IMR-90 (cell line): ENCODE results near the gene ELP2. TPM values are rescaled to one million over a fixed set of nuclear protein-coding genes. Genes with fewer than 3 reads are reported as not detected.

ENCODE experiments used
- ATAC-seq: fragments of 200-7000 bp; cut with Tn5 transposase; 2 replicates; pipeline ENCODE4 v1.9.1; 2020; ENCODE audit warnings: low read depth, mild to moderate bottlenecking, moderate library complexity
- BruUV-seq: library from RNA; stranded (reverse); fragments of 400-500 nt; replicated peaks from 2 replicates; lab custom pipeline; 2021; lab: Mats Ljungman, UMichigan
- CTCF ChIA-PET: fragments of 300-600 bp; formaldehyde crosslinking; extraction: SDS; loops from one replicate; lab custom pipeline; 2021; ENCODE audit warnings: antibody characterized with exemption; lab: Yijun Ruan, JAX
- POLR2A ChIA-PET: fragments of 300-600 bp; sonication (Branson Sonifier 250); formaldehyde crosslinking; loops from one replicate; lab custom pipeline; 2022; ENCODE audit warnings: antibody characterized with exemption; ENCODE audit not compliant: unreplicated experiment; lab: Charles Lee
- DNase-seq: peaks from one replicate; pipeline ENCODE4 v3.0.0; 2013
- H2AFZ ChIP-seq: replicated peaks from 2 replicates; pipeline ENCODE3; 2013; ENCODE audit warnings: low read length, mild to moderate bottlenecking; ENCODE audit not compliant: poor library complexity
- H2AK5ac ChIP-seq: 2 replicates; pipeline ENCODE4 v1.6.1; 2013; ENCODE audit warnings: low read depth, low read length, inconsistent platforms
- H2AK9ac ChIP-seq: replicated peaks from 2 replicates; pipeline ENCODE3; 2013; ENCODE audit warnings: mild to moderate bottlenecking, low read depth, low read length, moderate library complexity; ENCODE audit not compliant: poor library complexity
- H2BK120ac ChIP-seq: 2 replicates; pipeline ENCODE4 v1.6.1; 2013; ENCODE audit warnings: low read depth, low read length, inconsistent platforms
- H2BK15ac ChIP-seq: 3 replicates; pipeline ENCODE4 v1.6.1; 2013; ENCODE audit warnings: low read depth, low read length, inconsistent platforms
- H2BK20ac ChIP-seq: 2 replicates; pipeline ENCODE4 v1.6.1; 2013; ENCODE audit warnings: low read depth, mild to moderate bottlenecking, inconsistent platforms, low read length, moderate library complexity
- H2BK5ac ChIP-seq: 2 replicates; pipeline ENCODE4 v1.6.1; 2013; ENCODE audit warnings: mild to moderate bottlenecking, low read depth, low read length, inconsistent platforms; ENCODE audit not compliant: poor library complexity, severe bottlenecking
- H3K14ac ChIP-seq: replicated peaks from 2 replicates; pipeline ENCODE4 v1.6.1; 2013; ENCODE audit warnings: low read depth, low read length, inconsistent platforms
- H3K18ac ChIP-seq: 2 replicates; pipeline ENCODE4 v1.6.1; 2013; ENCODE audit warnings: low read depth, low read length, control low read depth
- H3K23ac ChIP-seq: 2 replicates; pipeline ENCODE4 v1.6.1; 2013; ENCODE audit warnings: low read depth, low read length, inconsistent platforms
- H3K27ac ChIP-seq: 2 replicates; pipeline ENCODE4 v1.5.1; 2013; ENCODE audit warnings: mild to moderate bottlenecking, control low read depth, low read length; ENCODE audit not compliant: insufficient read depth
- H3K27me3 ChIP-seq: 2 replicates; pipeline ENCODE4 v1.6.1; 2013; ENCODE audit warnings: low read length; ENCODE audit not compliant: control insufficient read depth, insufficient read depth
- H3K36me3 ChIP-seq: 2 replicates; pipeline ENCODE4 v1.6.1; 2013; ENCODE audit warnings: low read length, mixed read lengths; ENCODE audit not compliant: control insufficient read depth, insufficient read depth
- H3K4ac ChIP-seq: 2 replicates; pipeline ENCODE4 v1.6.1; 2013; ENCODE audit warnings: low read depth, low read length, inconsistent platforms
- H3K4me1 ChIP-seq: 2 replicates; pipeline ENCODE4 v1.6.1; 2013; ENCODE audit warnings: low read length, mixed read lengths; ENCODE audit not compliant: control insufficient read depth, insufficient read depth
- H3K4me2 ChIP-seq: 2 replicates; pipeline ENCODE4 v1.6.1; 2013; ENCODE audit warnings: low read depth, mild to moderate bottlenecking, control low read depth, low read length, moderate library complexity
- H3K4me3 ChIP-seq: 2 replicates; pipeline ENCODE4 v1.5.1; 2013; ENCODE audit warnings: low read depth, mild to moderate bottlenecking, control low read depth, low read length, moderate library complexity; ENCODE audit not compliant: insufficient read depth
- H3K56ac ChIP-seq: 2 replicates; pipeline ENCODE4 v1.6.1; 2013; ENCODE audit warnings: low read length, inconsistent platforms; ENCODE audit not compliant: insufficient read depth; ENCODE audit errors: extremely low read depth
- H3K79me1 ChIP-seq, 2 experiments: 2 replicates each; pipeline ENCODE4 v1.6.1; 2013; ENCODE audit warnings: low read length in 2 of 2, inconsistent platforms in 1 of 2, low read depth in 1 of 2
- H3K9ac ChIP-seq: 2 replicates; pipeline ENCODE4 v1.6.1; 2013; ENCODE audit warnings: low read depth, low read length, control low read depth
- H3K9me1 ChIP-seq: 2 replicates; pipeline ENCODE4 v1.6.1; 2013; ENCODE audit warnings: low read length, inconsistent platforms; ENCODE audit not compliant: insufficient read depth
- H3K9me3 ChIP-seq: 2 replicates; pipeline ENCODE4 v1.6.1; 2013; ENCODE audit warnings: low read length; ENCODE audit not compliant: control insufficient read depth, insufficient read depth
- H4K20me1 ChIP-seq: 2 replicates; pipeline ENCODE4 v1.6.1; 2013; ENCODE audit warnings: low read length, inconsistent platforms; ENCODE audit not compliant: insufficient read depth
- H4K5ac ChIP-seq: 2 replicates; pipeline ENCODE4 v1.6.1; 2013; ENCODE audit warnings: mild to moderate bottlenecking, low read depth, low read length, control low read depth
- H4K8ac ChIP-seq, 2 experiments: 2 replicates each; pipeline ENCODE4 v1.6.1; 2013; ENCODE audit warnings: low read depth in 2 of 2, low read length in 2 of 2, control low read depth in 1 of 2, inconsistent platforms in 1 of 2
- H4K91ac ChIP-seq: 2 replicates; pipeline ENCODE4 v1.6.1; 2013; ENCODE audit warnings: low read depth, low read length, inconsistent platforms; ENCODE audit not compliant: insufficient read depth
- BHLHE40 ChIP-seq: fragments of 150-350 bp; IDR thresholded peaks from 2 replicates; pipeline ENCODE4 v1.6.1; 2016; ENCODE audit warnings: mild to moderate bottlenecking, low read depth, low read length
- CEBPB ChIP-seq: IDR thresholded peaks from 2 replicates; pipeline ENCODE4 v1.6.1; 2012; ENCODE audit warnings: low read depth, low read length, improper control_type of control experiment
- CHD1 ChIP-seq: IDR thresholded peaks from 2 replicates; pipeline ENCODE4 v1.6.1; 2012; ENCODE audit warnings: low read depth, low read length, improper control_type of control experiment
- MAFK ChIP-seq: IDR thresholded peaks from 2 replicates; pipeline ENCODE4 v1.6.1; 2012; ENCODE audit warnings: low read depth, low read length, improper control_type of control experiment
- MAZ ChIP-seq: IDR thresholded peaks from 2 replicates; pipeline ENCODE4 v1.6.1; 2012; ENCODE audit warnings: low read depth, mild to moderate bottlenecking, low read length, improper control_type of control experiment, moderate library complexity, borderline replicate concordance
- MXI1 ChIP-seq: IDR thresholded peaks from 2 replicates; pipeline ENCODE4 v1.6.1; 2012; ENCODE audit warnings: low read depth, mild to moderate bottlenecking, low read length, moderate library complexity, borderline replicate concordance
- NFE2L2 ChIP-seq: fragments of 150-350 bp; IDR thresholded peaks from 2 replicates; pipeline ENCODE4 v1.6.1; 2016; ENCODE audit warnings: low read depth, mild to moderate bottlenecking, low read length
- RAD21 ChIP-seq: IDR thresholded peaks from 2 replicates; pipeline ENCODE4 v1.6.1; 2012; ENCODE audit warnings: low read length, improper control_type of control experiment
- RCOR1 ChIP-seq: IDR thresholded peaks from 2 replicates; pipeline ENCODE4 v1.6.1; 2012; ENCODE audit warnings: mild to moderate bottlenecking, low read length, improper control_type of control experiment; ENCODE audit not compliant: insufficient replicate concordance
- RFX5 ChIP-seq: IDR thresholded peaks from 2 replicates; pipeline ENCODE4 v1.8.0; 2012; ENCODE audit warnings: low read depth, mild to moderate bottlenecking, low read length, moderate library complexity
- SMC3 ChIP-seq: fragments of 150-350 bp; IDR thresholded peaks from 2 replicates; pipeline ENCODE4 v1.6.1; 2016; ENCODE audit warnings: low read depth, mild to moderate bottlenecking, antibody characterized with exemption, low read length, moderate library complexity
- WGBS, 2 experiments: methylation state at CpG; one replicate each; pipeline versions ENCODE4 v1.1.5 to v1.1.7; 2013; ENCODE audit warnings: missing lambda C conversion rate in 2 of 2; ENCODE audit not compliant: insufficient read length in 1 of 2; ENCODE audit errors: extremely low coverage in 2 of 2; 5-methylcytosine and 5-hydroxymethylcytosine counted together
- dilution Hi-C: fragments of 300-500 bp; cut with HindIII; formaldehyde crosslinking; loops from one replicate; pipeline ENCODE4 v1.14.3; 2018; ENCODE audit warnings: low sequenced_read_pairs; ENCODE audit not compliant: unreplicated experiment
- in situ Hi-C: fragments of 300-500 bp; cut with MboI; formaldehyde crosslinking; loops from 3 replicates; pipeline ENCODE4 v1.14.3; 2019; ENCODE audit warnings: low sequenced_read_pairs, inconsistent platforms, mixed read lengths
- intact Hi-C: fragments of 100-400 bp; cut with micrococcal nuclease; formaldehyde crosslinking; loops from 2 replicates; pipeline ENCODE4 v1.10.0; 2022
- polyA plus RNA-seq, 3 experiments: library from polyadenylated mRNA; depleted of rRNA; stranded (reverse); fragments of >200 nt; gene quantifications; 2 replicates each; pipeline ENCODE4 v1.2.3, GENCODE V29; 2012; ENCODE audit warnings: low replicate concordance in 1 of 3
- total RNA-seq: library from RNA; depleted of rRNA; stranded (reverse); fragments of >200 nt; gene quantifications from 2 replicates; pipeline ENCODE4 v1.2.3, GENCODE V29; 2012
- TF ChIP-seq, protein P1 (sequence below): fragments of 150-350 bp; IDR thresholded peaks from 2 replicates; pipeline ENCODE4 v1.6.1; 2016; ENCODE audit warnings: low read depth, mild to moderate bottlenecking, low read length, moderate library complexity, borderline replicate concordance
- TF ChIP-seq, protein P2 (sequence below): fragments of 150-350 bp; IDR thresholded peaks from 2 replicates; pipeline ENCODE4 v1.6.1; 2017; ENCODE audit warnings: mild to moderate bottlenecking, antibody characterized with exemption, low read length, low read depth
- TF ChIP-seq, protein P3 (sequence below): conservative IDR thresholded peaks from 2 replicates; pipeline ENCODE4 v1.5.1; 2012; ENCODE audit warnings: mild to moderate bottlenecking, low read depth, low read length, improper control_type of control experiment

ELP2 gene
- total and polyA plus RNA-seq, 2 of the 4 experiments (the other 2 are of a cell fraction) = 48.1 to 161 TPM

DNA sequence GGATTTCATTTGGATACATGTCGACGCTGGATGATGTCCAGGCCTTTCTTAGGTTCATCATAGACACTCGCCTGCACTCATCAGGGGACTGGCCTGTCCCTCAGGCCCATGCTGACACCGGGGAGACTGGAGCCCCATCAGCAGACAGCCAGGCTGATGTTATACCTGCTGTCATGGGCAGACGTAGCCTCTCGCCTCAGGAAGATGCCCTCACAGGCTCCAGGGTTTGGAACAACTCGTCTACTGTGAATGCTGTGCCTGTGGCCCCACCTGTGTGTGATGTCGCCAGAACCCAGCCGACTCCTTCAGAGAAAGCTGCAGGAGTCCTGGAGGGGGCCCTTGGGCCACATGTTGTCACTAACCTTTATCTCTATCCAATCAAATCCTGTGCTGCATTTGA, 85.9 kb downstream of the ELP2 start:
- 79% methylated on average over 7 of the region's 9 CpGs; no CpG with 5 or more reads in 1 of the 2 experiments for WGBS, 2 experiments
- no peak overlapping the region for H2BK20ac ChIP-seq

More for the DNA sequence above, 85.9 kb downstream of the ELP2 start:
- H3K14ac ChIP-seq = no peak overlapping the region
- peaks cover 9% of the 10 kb centered on the region; the same call in 1 of the 2 replicates for H3K9me1 ChIP-seq
- dilution Hi-C loops = no loop called here
- no peak for TF ChIP-seq MAFK
- TF ChIP-seq BHLHE40 = no peak
- no peak for TF ChIP-seq RFX5
- no peak for TF ChIP-seq MXI1
- TF ChIP-seq, protein P1, sequence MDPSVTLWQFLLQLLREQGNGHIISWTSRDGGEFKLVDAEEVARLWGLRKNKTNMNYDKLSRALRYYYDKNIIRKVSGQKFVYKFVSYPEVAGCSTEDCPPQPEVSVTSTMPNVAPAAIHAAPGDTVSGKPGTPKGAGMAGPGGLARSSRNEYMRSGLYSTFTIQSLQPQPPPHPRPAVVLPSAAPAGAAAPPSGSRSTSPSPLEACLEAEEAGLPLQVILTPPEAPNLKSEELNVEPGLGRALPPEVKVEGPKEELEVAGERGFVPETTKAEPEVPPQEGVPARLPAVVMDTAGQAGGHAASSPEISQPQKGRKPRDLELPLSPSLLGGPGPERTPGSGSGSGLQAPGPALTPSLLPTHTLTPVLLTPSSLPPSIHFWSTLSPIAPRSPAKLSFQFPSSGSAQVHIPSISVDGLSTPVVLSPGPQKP = no peak
- TF ChIP-seq, protein P2, sequence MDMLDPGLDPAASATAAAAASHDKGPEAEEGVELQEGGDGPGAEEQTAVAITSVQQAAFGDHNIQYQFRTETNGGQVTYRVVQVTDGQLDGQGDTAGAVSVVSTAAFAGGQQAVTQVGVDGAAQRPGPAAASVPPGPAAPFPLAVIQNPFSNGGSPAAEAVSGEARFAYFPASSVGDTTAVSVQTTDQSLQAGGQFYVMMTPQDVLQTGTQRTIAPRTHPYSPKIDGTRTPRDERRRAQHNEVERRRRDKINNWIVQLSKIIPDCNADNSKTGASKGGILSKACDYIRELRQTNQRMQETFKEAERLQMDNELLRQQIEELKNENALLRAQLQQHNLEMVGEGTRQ = no peak
- no peak for TF ChIP-seq SMC3
- TF ChIP-seq CHD1 = no peak
- no peak for TF ChIP-seq RCOR1
- TF ChIP-seq CEBPB = no peak
- no peak for TF ChIP-seq RAD21
- TF ChIP-seq MAZ = no peak
- TF ChIP-seq NFE2L2 = no peak
- TF ChIP-seq, protein P3, sequence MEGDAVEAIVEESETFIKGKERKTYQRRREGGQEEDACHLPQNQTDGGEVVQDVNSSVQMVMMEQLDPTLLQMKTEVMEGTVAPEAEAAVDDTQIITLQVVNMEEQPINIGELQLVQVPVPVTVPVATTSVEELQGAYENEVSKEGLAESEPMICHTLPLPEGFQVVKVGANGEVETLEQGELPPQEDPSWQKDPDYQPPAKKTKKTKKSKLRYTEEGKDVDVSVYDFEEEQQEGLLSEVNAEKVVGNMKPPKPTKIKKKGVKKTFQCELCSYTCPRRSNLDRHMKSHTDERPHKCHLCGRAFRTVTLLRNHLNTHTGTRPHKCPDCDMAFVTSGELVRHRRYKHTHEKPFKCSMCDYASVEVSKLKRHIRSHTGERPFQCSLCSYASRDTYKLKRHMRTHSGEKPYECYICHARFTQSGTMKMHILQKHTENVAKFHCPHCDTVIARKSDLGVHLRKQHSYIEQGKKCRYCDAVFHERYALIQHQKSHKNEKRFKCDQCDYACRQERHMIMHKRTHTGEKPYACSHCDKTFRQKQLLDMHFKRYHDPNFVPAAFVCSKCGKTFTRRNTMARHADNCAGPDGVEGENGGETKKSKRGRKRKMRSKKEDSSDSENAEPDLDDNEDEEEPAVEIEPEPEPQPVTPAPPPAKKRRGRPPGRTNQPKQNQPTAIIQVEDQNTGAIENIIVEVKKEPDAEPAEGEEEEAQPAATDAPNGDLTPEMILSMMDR = no peak
- no peak overlapping the region for H2AK9ac ChIP-seq
- no TSS peak for BruUV-seq
- POLR2A ChIA-PET = no interaction called here
- H2BK15ac ChIP-seq = no peak overlapping the region
- no peak overlapping the region for H3K9ac ChIP-seq
- intact Hi-C loops = no loop called here
- H3K23ac ChIP-seq = no peak overlapping the region
- H2BK120ac ChIP-seq = no peak overlapping the region
- H3K4ac ChIP-seq = no peak overlapping the region
- no peak overlapping the region for H3K4me3 ChIP-seq
- no peak overlapping the region for H2BK5ac ChIP-seq
- no peak overlapping the region for H4K8ac ChIP-seq
- H4K91ac ChIP-seq = no peak overlapping the region
- DNase-seq (no peak), ATAC-seq (no peak)
- H3K27me3 ChIP-seq = no peaks in the 10 kb centered on the region
- no peak overlapping the region for H3K56ac ChIP-seq
- peaks cover 8% of the 10 kb centered on the region; the same call in 1 of the 2 replicates for H3K36me3 ChIP-seq
- no peaks in the 10 kb centered on the region for H3K79me1 ChIP-seq
- no peak overlapping the region for H2AFZ ChIP-seq
- H3K9me3 ChIP-seq = no peaks in the 10 kb centered on the region
- CTCF ChIA-PET = no interaction called here
- H4K5ac ChIP-seq = no peak overlapping the region
- no peak overlapping the region for H2AK5ac ChIP-seq
- H3K4me2 ChIP-seq = no peak overlapping the region
- in situ Hi-C loops = no loop called here
- H4K20me1 ChIP-seq = no peaks in the 10 kb centered on the region
- H3K27ac ChIP-seq = no peak overlapping the region
- no peak overlapping the region for H3K18ac ChIP-seq
- H3K4me1 ChIP-seq = peaks cover 7% of the 10 kb centered on the region
